H9 (cell line): Measurements from ENCODE around the gene DPM2. TPM values are rescaled to one million over a fixed set of nuclear protein-coding genes. Genes with fewer than 3 reads are reported as not detected.

Source experiments
- DNase-seq: peaks from one replicate; pipeline ENCODE4 v3.0.0-alpha.2; 2017
- H2AFZ ChIP-seq: one replicate; pipeline ENCODE4 v1.6.1; 2013; ENCODE audit warnings: mild to moderate bottlenecking, low read length, control low read depth, moderate library complexity
- H2AK5ac ChIP-seq: 2 replicates; pipeline ENCODE4 v1.6.1; 2013; ENCODE audit warnings: low read length, control low read depth, mixed read lengths; ENCODE audit not compliant: insufficient read length
- H2BK120ac ChIP-seq: one replicate; pipeline ENCODE4 v1.6.1; 2013; ENCODE audit warnings: low read depth, mild to moderate bottlenecking, low read length, control low read depth, inconsistent platforms; ENCODE audit not compliant: poor library complexity, severe bottlenecking
- H2BK12ac ChIP-seq: 2 replicates; pipeline ENCODE4 v1.6.1; 2013; ENCODE audit warnings: low read length, control low read depth, mixed read lengths, low read depth; ENCODE audit not compliant: insufficient read length
- H2BK15ac ChIP-seq: 2 replicates; pipeline ENCODE4 v1.6.1; 2013; ENCODE audit warnings: low read depth, low read length, control low read depth
- H2BK20ac ChIP-seq: one replicate; pipeline ENCODE4 v1.6.1; 2013; ENCODE audit warnings: low read depth, mild to moderate bottlenecking, low read length, control low read depth, inconsistent platforms; ENCODE audit not compliant: poor library complexity, severe bottlenecking
- H2BK5ac ChIP-seq: 2 replicates; pipeline ENCODE4 v1.6.1; 2013; ENCODE audit warnings: low read length, control low read depth, mixed read lengths; ENCODE audit not compliant: insufficient read length
- H3K14ac ChIP-seq: 2 replicates; pipeline ENCODE4 v1.6.1; 2013; ENCODE audit warnings: low read length, control low read depth; ENCODE audit not compliant: insufficient read depth
- H3K18ac ChIP-seq: 2 replicates; pipeline ENCODE4 v1.6.1; 2013; ENCODE audit warnings: low read depth, mild to moderate bottlenecking, mixed read lengths, low read length, control low read depth; ENCODE audit not compliant: insufficient read length
- H3K23ac ChIP-seq: 2 replicates; pipeline ENCODE4 v1.6.1; 2013; ENCODE audit warnings: low read length, control low read depth, mixed read lengths, low read depth; ENCODE audit not compliant: insufficient read length
- H3K23me2 ChIP-seq: 2 replicates; pipeline ENCODE4 v1.6.1; 2013; ENCODE audit warnings: low read depth, mild to moderate bottlenecking, mixed read lengths, low read length, control low read depth; ENCODE audit not compliant: insufficient read length, poor library complexity, severe bottlenecking
- H3K27ac ChIP-seq: 2 replicates; pipeline ENCODE4 v1.5.1; 2013; ENCODE audit warnings: low read length, control low read depth, mixed read lengths, low read depth; ENCODE audit not compliant: insufficient read length
- H3K27me3 ChIP-seq: 2 replicates; pipeline ENCODE4 v1.6.1; 2013; ENCODE audit warnings: low read length, control low read depth, inconsistent platforms; ENCODE audit not compliant: insufficient read depth
- H3K4ac ChIP-seq: 2 replicates; pipeline ENCODE4 v1.6.1; 2013; ENCODE audit warnings: low read depth, mild to moderate bottlenecking, control low read depth, inconsistent platforms, low read length, moderate library complexity
- H3K4me1 ChIP-seq: 2 replicates; pipeline ENCODE4 v1.6.1; 2013; ENCODE audit warnings: low read length, control low read depth, inconsistent platforms; ENCODE audit not compliant: insufficient read depth
- H3K4me2 ChIP-seq: 2 replicates; pipeline ENCODE4 v1.6.1; 2013; ENCODE audit warnings: low read length, control low read depth, mixed read lengths; ENCODE audit not compliant: insufficient read length, insufficient read depth
- H3K56ac ChIP-seq: 2 replicates; pipeline ENCODE4 v1.6.1; 2013; ENCODE audit warnings: low read depth, mild to moderate bottlenecking, mixed read lengths, low read length, control low read depth; ENCODE audit not compliant: insufficient read length
- H3K79me1 ChIP-seq: 2 replicates; pipeline ENCODE4 v1.6.1; 2013; ENCODE audit warnings: low read depth, mild to moderate bottlenecking, moderate library complexity, low read length, control low read depth, inconsistent platforms; ENCODE audit not compliant: insufficient read depth, poor library complexity, severe bottlenecking
- H3K79me2 ChIP-seq: 2 replicates; pipeline ENCODE4 v1.6.1; 2013; ENCODE audit warnings: low read length, control low read depth, inconsistent platforms; ENCODE audit not compliant: insufficient read depth
- H3K9ac ChIP-seq: 2 replicates; pipeline ENCODE4 v1.6.1; 2013; ENCODE audit warnings: low read length, control low read depth, mixed read lengths; ENCODE audit not compliant: insufficient read length; ENCODE audit errors: extremely low read depth
- H3K9me3 ChIP-seq: one replicate; pipeline ENCODE4 v1.6.1; 2013; ENCODE audit warnings: low read depth, low read length, inconsistent platforms; ENCODE audit not compliant: control insufficient read depth
- H3T11ph ChIP-seq: one replicate; pipeline ENCODE4 v1.6.1; 2013; ENCODE audit warnings: mild to moderate bottlenecking, low read length, control low read depth, inconsistent platforms
- H4K20me1 ChIP-seq: one replicate; pipeline ENCODE4 v1.6.1; 2013; ENCODE audit not compliant: control insufficient read depth, insufficient read length, insufficient read depth
- H4K5ac ChIP-seq: 2 replicates; pipeline ENCODE4 v1.6.1; 2013; ENCODE audit warnings: low read depth, mild to moderate bottlenecking, mixed read lengths, low read length, control low read depth; ENCODE audit not compliant: insufficient read length
- H4K8ac ChIP-seq: replicated peaks from 2 replicates; pipeline ENCODE4 v1.6.1; 2013; ENCODE audit warnings: low read length, control low read depth, mixed read lengths, low read depth; ENCODE audit not compliant: insufficient read length
- H4K91ac ChIP-seq: 2 replicates; pipeline ENCODE4 v1.6.1; 2013; ENCODE audit warnings: low read depth, mild to moderate bottlenecking, moderate library complexity, mixed read lengths, low read length, control low read depth; ENCODE audit not compliant: insufficient read length
- H3K27ac Mint-ChIP-seq, 3 experiments: 2 replicates in 2 of 3; 3 replicates in 1 of 3; pipeline ENCODE4 v1.8.0; 2020 to 2021; ENCODE audit warnings: mixed read lengths in 3 of 3, mild to moderate bottlenecking in 1 of 3, moderate library complexity in 1 of 3
- H3K27me3 Mint-ChIP-seq: 2 replicates; pipeline ENCODE4 v1.8.0; 2021; ENCODE audit warnings: low read depth, mild to moderate bottlenecking, moderate library complexity, mixed read lengths
- H3K36me3 Mint-ChIP-seq, 3 experiments: 2 replicates in 2 of 3; 3 replicates in 1 of 3; pipeline ENCODE4 v1.8.0; 2020 to 2021; ENCODE audit warnings: low read depth in 3 of 3, mixed read lengths in 3 of 3; ENCODE audit not compliant: insufficient read depth in 1 of 3
- H3K4me1 Mint-ChIP-seq, 2 experiments: 2 replicates each; pipeline ENCODE4 v1.8.0; 2020; ENCODE audit warnings: mixed read lengths in 2 of 2
- H3K4me3 Mint-ChIP-seq, 2 experiments: 2 replicates in 1 of 2; 3 replicates in 1 of 2; pipeline ENCODE4 v1.8.0; 2020 to 2021; ENCODE audit warnings: mild to moderate bottlenecking in 2 of 2, mixed read lengths in 2 of 2, moderate library complexity in 1 of 2
- H3K9me3 Mint-ChIP-seq, 2 experiments: 2 replicates in 1 of 2; 3 replicates in 1 of 2; pipeline ENCODE4 v1.8.0; 2020; ENCODE audit warnings: mild to moderate bottlenecking in 2 of 2, mixed read lengths in 2 of 2, moderate library complexity in 1 of 2
- CTCF ChIP-seq: fragments of 200-600 bp; sonication (generic); conservative IDR thresholded peaks from 3 replicates; pipeline ENCODE4 v1.8.0; 2021; ENCODE audit warnings: antibody characterized with exemption, mild to moderate bottlenecking
- WGBS: extraction: QIAGEN DNeasy Blood & Tissue Kit; methylation state at CpG from one replicate; pipeline ENCODE4 v1.1.7; 2013; ENCODE audit warnings: missing lambda C conversion rate, low lambda C conversion rate, mixed read lengths; ENCODE audit not compliant: insufficient read length; ENCODE audit errors: extremely low coverage; 5-methylcytosine and 5-hydroxymethylcytosine counted together
- total RNA-seq: library from RNA; stranded (reverse); gene quantifications from 2 replicates; pipeline ENCODE4 v1.2.1, GENCODE V29; 2021

The DPM2 gene
- total RNA-seq, 1 experiment from 2014 or later: 46.1 TPM

- Histone ChIP-seq H2BK12ac (no peak overlapping the region), H2BK15ac (no peak overlapping the region), H3K56ac (no peak overlapping the region), H2BK5ac (no peak overlapping the region), H3K23ac (no peak overlapping the region), H3K27me3 (no peaks in the 10 kb centered on the region), H3K4me1 (peaks cover 5% of the 10 kb centered on the region; the same call in 1 of the 2 replicates), H4K8ac (no peak overlapping the region), H2BK120ac (no peak overlapping the region), H3T11ph (no peak overlapping the region), H2AFZ (no peak overlapping the region), H3K79me1 (no peaks in the 10 kb centered on the region), H3K4me2 (no peak overlapping the region), H3K9ac (no peak overlapping the region), H3K27ac (no peak overlapping the region), H4K5ac (no peak overlapping the region), H3K9me3 (no peaks in the 10 kb centered on the region), H4K20me1 (no peaks in the 10 kb centered on the region), H4K91ac (no peak overlapping the region), H2AK5ac (no peak overlapping the region), H3K18ac (no peak overlapping the region), H2BK20ac (no peak overlapping the region), H3K4ac (no peak overlapping the region), H3K23me2 (no peaks in the 10 kb centered on the region), H3K14ac (no peak overlapping the region; the same call in 1 of the 2 replicates), H3K79me2 (no peaks in the 10 kb centered on the region)
- no peak overlapping the region; a peak in 1 of 7 replicates for H3K27ac Mint-ChIP-seq
- H3K27me3 Mint-ChIP-seq: no peaks in the 10 kb centered on the region
- peaks cover 9 to 12% (median 9%) of the 10 kb centered on the region in 3 experiments; a peak in 6 of 7 replicates for H3K36me3 Mint-ChIP-seq
- no peak for DNase-seq
- H3K9me3 Mint-ChIP-seq: no peaks in the 10 kb centered on the region
- no peak overlapping the region for H3K4me3 Mint-ChIP-seq
- no CpG with 5 or more reads among the region's 35 CpGs for WGBS
- no peak for TF ChIP-seq CTCF
- H3K4me1 Mint-ChIP-seq: peaks cover 17 to 27% of the 10 kb centered on the region in 2 experiments
These were observed 29.6 kb downstream of the DPM2 start for GRCh38 chr9:127907867-127908659.
